Brain microvascular endothelial cell (primary cell): ENCODE results near the gene ZNF668.
A peak's percentile ranks its signal among the peaks of the same experiment; 100 is the strongest.
"Not testable (repeated sequence)": the region's sequence is repeated elsewhere in the genome, so short reads cannot be mapped to it uniquely, and the experiment has no call there.

Experiments used
- DNase-seq: peaks from one replicate; pipeline ENCODE4 v3.0.0-alpha.2; 2020
- H3K27ac ChIP-seq: fragments of 250-450 bp; sonication (Bioruptor Pico); 2 replicates; pipeline ENCODE4 v1.5.1; 2020; ENCODE audit warnings: mild to moderate bottlenecking, moderate library complexity
- H3K27me3 ChIP-seq: fragments of 250-450 bp; sonication (Bioruptor Pico); replicated peaks from 2 replicates; pipeline ENCODE4 v1.5.1; 2020; ENCODE audit warnings: mild to moderate bottlenecking
- H3K36me3 ChIP-seq: fragments of 250-450 bp; sonication (Bioruptor Pico); replicated peaks from 2 replicates; pipeline ENCODE4 v1.5.1; 2020; ENCODE audit warnings: mild to moderate bottlenecking
- H3K4me3 ChIP-seq: 2 replicates; pipeline ENCODE4 v1.5.1; 2011; ENCODE audit warnings: low read depth, mild to moderate bottlenecking, control low read depth, low read length, moderate library complexity
- in situ Hi-C: cut with HindIII; loops from 2 replicates; pipeline ENCODE4 v1.10.0; 2017; ENCODE audit warnings: low sequenced_read_pairs, low pct_ligation_motif_present
- TF ChIP-seq, protein P1 (sequence below): IDR thresholded peaks from 2 replicates; pipeline ENCODE4 v1.5.1; 2011; ENCODE audit warnings: low read depth, mild to moderate bottlenecking, moderate library complexity, low read length, control low read depth, inconsistent platforms; ENCODE audit errors: missing control alignments

Gene ZNF668

DNA sequence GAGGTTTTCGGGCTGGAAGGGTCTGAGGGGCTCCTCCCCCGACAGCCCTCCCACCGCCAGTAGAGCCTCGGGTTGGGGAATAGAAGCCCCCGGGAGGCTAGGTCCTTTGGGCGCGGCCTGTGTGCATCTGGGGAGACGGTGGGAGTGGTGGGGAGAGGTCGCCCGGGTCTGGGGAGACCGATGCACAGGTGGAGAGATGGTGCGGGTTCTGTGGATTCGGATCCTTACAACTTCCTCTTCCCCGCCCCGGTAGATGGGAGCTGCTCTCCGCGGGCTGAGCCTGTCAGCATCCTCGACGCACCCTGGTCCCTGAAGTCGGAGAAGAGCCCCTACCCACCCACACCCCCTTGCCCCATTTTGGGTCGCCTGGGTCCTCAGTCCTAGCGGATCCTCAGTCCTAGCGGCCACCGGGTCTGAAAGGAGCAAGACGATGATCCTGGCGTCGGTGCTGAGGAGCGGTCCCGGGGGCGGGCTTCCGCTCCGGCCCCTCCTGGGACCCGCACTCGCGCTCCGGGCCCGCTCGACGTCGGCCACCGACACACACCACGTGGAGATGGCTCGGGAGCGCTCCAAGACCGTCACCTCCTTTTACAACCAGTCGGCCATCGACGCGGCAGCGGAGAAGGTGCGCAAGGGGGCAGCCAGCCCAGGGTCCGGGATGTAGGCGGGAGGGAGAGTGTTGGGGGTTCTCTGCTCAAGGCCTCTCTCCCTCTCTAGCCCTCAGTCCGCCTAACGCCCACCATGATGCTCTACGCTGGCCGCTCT lies 34.9 kb upstream of the ZNF668 start:
- Histone ChIP-seq H3K27me3 (no peaks in the 10 kb centered on the region), H3K27ac (peak overlapping the region; percentile 60), H3K36me3 (peaks cover 31% of the 10 kb centered on the region), H3K4me3 (peak overlapping the region; percentile 85)
- in situ Hi-C loops: no loop called here
- TF ChIP-seq, protein P1, sequence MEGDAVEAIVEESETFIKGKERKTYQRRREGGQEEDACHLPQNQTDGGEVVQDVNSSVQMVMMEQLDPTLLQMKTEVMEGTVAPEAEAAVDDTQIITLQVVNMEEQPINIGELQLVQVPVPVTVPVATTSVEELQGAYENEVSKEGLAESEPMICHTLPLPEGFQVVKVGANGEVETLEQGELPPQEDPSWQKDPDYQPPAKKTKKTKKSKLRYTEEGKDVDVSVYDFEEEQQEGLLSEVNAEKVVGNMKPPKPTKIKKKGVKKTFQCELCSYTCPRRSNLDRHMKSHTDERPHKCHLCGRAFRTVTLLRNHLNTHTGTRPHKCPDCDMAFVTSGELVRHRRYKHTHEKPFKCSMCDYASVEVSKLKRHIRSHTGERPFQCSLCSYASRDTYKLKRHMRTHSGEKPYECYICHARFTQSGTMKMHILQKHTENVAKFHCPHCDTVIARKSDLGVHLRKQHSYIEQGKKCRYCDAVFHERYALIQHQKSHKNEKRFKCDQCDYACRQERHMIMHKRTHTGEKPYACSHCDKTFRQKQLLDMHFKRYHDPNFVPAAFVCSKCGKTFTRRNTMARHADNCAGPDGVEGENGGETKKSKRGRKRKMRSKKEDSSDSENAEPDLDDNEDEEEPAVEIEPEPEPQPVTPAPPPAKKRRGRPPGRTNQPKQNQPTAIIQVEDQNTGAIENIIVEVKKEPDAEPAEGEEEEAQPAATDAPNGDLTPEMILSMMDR: no peak
- no peak for DNase-seq

DNA sequence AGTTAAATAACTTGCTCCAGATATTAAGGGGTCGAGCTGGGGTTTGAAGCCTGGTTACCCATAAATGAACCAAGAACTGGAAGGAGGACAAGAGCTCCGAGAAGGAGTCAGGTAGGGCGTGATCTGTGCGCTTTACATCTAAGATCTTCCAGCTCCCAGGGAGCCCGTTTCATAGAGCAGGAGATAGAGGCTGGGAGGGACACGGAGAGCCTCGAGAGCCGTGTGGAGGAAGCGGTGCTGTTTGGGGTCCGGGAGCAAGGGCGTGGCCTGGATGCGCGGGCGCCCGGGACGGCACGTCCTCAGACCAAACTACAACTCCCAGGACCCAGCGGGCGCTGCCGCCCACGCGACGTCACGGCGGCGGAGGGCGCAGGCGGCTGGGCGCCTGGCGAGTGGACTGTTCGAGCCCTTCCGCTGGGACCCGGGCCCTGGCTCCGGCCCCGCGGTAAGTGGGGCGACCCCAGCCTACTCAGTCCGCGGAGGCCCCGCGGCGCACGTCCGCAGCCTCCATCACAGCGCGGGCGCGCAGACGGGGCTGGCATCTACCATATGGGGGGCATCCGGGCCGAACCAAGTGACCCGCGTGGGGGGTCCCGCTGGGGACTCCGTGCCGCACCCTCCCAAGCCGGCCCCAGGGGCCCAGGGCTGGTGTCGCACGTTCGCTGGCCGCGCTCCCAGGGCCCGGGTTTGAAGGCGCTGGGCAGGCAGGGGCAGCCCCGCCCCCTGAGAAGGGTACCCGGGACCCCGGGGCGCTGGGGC lies 34.2 kb upstream of the ZNF668 start, which contains the start of gene BCKDK:
Gene BCKDK (plus strand): TSS at position 352 of the 759 bp plus-strand sequence. CDS start 838 bp downstream, outside the sequence.
- peak; percentile 49 for DNase-seq
- Histone ChIP-seq H3K36me3 (peaks cover 31% of the 10 kb centered on the region), H3K4me3 (peak within 1 kb of the TSS; percentile 85), H3K27ac (peak within 1 kb of the TSS; percentile 60), H3K27me3 (no peaks in the 10 kb centered on the region)
- TF ChIP-seq, protein P1: no peak
- in situ Hi-C loops: no loop called here

DNA sequence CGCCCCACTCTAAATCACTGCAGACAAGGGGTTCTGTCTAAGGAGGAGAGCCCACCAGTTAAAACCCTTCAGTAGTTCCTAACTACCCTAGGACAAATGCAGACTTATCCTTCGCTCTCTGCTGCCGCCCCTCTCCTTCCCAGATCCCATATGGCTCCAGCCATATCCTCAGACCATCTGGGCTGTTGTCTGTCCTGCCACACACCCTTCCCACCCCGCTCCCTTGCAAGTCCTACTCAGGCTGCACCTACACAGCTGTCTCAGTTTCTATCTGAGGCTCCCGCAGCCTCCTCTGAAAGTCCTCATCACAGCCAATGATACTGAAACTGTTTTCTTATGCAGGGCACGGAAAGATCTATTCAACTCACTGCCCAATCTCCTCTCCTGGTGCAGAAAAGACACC lies 33.4 kb upstream of the ZNF668 start:
- TF ChIP-seq, protein P1: no peak
- H3K36me3 ChIP-seq: peaks cover 27% of the 10 kb centered on the region
- H3K27me3 ChIP-seq: no peaks in the 10 kb centered on the region
- DNase-seq: no peak
- H3K27ac ChIP-seq: no peak overlapping the region
- H3K4me3 ChIP-seq: no peak overlapping the region
- in situ Hi-C loops: no loop called here

DNA sequence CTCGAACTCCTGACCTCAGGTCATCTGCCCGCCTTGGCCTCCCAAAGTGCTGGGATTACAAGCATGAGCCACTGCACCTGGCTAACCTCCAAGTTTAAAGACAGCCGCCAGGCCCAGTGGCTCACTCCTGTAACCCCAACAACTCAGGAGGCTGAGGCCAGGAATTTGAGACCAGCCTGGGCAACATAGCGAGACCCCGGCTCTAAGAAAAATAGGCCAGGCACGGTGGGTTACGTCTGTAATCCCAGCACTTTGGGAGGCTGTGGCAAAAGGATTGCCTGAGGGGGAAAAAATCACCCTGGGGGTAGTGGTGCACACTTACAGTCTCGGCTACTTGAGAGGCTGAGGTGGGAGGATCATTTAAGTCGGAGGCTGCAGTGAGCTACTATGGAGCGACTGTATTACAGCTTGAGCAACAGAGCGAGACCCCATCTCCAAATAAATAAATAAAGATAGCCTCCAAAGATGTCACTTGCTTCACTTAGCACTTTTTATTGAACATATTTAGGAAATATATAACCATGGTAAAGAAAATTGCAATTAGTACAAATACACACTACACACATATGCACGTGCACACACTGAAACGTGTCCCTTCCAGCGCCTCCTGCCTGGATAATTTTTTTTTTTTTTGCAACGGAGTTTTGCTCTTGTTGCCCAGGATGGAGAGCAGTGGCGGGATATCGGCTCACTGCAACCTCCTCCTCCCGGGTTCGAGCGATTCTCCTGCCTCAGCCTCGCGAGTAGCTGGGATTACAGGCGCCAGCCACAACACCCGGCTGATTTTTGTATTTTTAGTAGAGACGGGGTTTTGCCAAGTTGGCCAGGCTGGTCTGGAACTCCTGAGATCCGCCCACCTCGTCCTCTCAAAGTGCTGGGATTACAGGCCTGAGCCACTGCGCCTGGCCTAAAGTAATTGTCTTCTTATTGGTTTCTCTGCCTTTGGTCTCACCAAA lies 32.7 kb upstream of the ZNF668 start:
- Histone ChIP-seq H3K27me3 (no peaks in the 10 kb centered on the region), H3K36me3 (peaks cover 23% of the 10 kb centered on the region), H3K27ac (no peak overlapping the region), H3K4me3 (no peak overlapping the region)
- TF ChIP-seq, protein P1: no peak
- no peak for DNase-seq
- in situ Hi-C loops: no loop called here

DNA sequence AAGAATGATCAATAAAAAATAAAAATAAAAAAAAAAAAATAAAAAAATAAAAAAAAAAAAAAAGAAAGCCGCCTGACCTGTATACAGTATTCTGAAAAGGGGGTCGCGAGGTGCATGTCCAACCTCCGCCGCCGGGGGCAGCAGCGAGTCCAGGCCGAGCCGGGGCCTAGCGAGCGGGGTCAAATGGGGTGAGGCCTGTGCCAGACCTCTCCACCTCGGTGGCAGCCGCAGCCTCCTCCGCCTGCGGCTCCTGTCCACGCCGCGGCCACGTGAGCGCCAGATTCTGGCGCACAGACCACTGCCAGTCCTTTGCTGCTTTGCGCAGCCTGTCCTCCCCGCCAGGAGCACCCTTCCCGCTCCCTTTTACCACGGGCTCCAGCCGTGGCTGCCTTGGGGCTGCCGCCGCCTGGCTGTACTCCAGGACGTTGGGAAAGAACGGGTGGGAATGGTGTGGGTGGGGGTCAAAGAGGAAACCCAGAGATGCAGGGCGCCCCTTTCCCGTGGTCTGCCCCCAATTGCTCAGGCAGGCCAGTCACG lies 31.7 kb upstream of the ZNF668 start:
- TF ChIP-seq, protein P1: peak; percentile 82
- Histone ChIP-seq H3K27ac (no peak overlapping the region), H3K27me3 (no peaks in the 10 kb centered on the region), H3K4me3 (peak overlapping the region; percentile 17), H3K36me3 (peaks cover 13% of the 10 kb centered on the region)
- in situ Hi-C loops: no loop called here
- peak; percentile 37 for DNase-seq

DNA sequence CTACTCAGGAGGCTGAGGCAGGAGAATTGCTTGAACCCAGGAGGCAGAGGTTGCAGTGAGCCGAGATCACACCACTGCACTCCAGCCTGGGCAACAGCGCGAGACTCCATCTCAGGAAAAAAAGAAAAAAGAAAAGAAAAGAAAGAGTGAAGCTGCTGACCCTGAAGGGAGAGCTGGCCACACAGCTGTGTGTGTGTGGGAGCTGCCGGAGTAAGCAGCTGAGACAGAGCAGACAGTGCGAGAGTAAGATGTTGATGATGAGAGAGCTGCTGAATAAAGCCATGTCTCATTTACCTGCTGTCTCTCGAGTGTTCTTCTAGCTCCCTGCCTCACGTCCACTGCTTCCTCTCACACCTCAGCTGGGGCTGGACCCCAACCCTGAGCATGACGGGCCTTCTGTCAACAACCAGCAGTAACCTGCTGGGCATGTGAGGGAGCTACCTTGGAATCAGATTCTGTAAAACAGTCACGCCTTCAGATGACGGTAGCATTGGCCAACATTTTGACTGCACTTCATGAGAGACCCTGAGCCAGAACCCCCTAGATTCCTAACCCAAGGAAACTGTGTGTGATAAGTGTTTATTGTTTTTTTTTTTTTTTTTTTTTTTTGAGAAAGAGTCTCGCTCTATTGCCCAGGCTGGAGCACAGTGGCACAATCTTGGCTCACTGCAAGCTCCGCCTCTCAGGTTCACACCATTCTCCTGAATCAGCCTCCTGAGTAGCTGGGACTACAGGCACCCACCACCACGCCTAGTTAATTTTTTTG lies 27.0 kb upstream of the ZNF668 start:
- DNase-seq, H3K27me3 ChIP-seq, H3K27ac ChIP-seq, H3K4me3 ChIP-seq, in situ Hi-C loops, H3K36me3 ChIP-seq: not testable (repeated sequence)
